Measurements from ENCODE around the gene KIF26B.

KIF26B gene

GRCh38 chr1:245603311-245603865, 448.6 kb downstream of the KIF26B start:
- no peak for DNase-seq (ENCODE audit: insufficient read length, low spot score)
- FAIRE-seq: no peak
- no peak for TF ChIP-seq POLR2A (IDR thresholded peaks at IDR 0.05; ENCODE audit: low read depth, low read length)

- no peak for FAIRE-seq
Measured at GRCh38 chr1:245604979-245605378, 450.2 kb downstream of the KIF26B start.

GRCh38 chr1:245605480-245606156, 450.8 kb downstream of the KIF26B start:
- TF ChIP-seq POLR2A (IDR thresholded peaks at IDR 0.05; ENCODE audit: low read depth, low read length): no peak
- no peak for FAIRE-seq
- DNase-seq (ENCODE audit: insufficient read length, low spot score): no peak

More at GRCh38 chr1:245604979-245605378, 450.2 kb downstream of the KIF26B start:
- DNase-seq (ENCODE audit: insufficient read length, low spot score): no peak
- TF ChIP-seq POLR2A (IDR thresholded peaks at IDR 0.05; ENCODE audit: low read depth, low read length): no peak

GRCh38 chr1:245606157-245606725, 451.5 kb downstream of the KIF26B start:
- DNase-seq (ENCODE audit: insufficient read length, low spot score) (no peak), FAIRE-seq (no peak)
- no peak for TF ChIP-seq POLR2A (IDR thresholded peaks at IDR 0.05; ENCODE audit: low read depth, low read length)

- FAIRE-seq (no peak), DNase-seq (ENCODE audit: insufficient read length, low spot score) (no peak)
- no peak for TF ChIP-seq POLR2A (IDR thresholded peaks at IDR 0.05; ENCODE audit: low read depth, low read length)
Measured at GRCh38 chr1:245608271-245608670, 453.5 kb downstream of the KIF26B start.

GRCh38 chr1:245609354-245610150, 454.8 kb downstream of the KIF26B start:
- DNase-seq (ENCODE audit: insufficient read length, low spot score): no peak
- no peak for TF ChIP-seq POLR2A (IDR thresholded peaks at IDR 0.05; ENCODE audit: low read depth, low read length)
- FAIRE-seq: no peak

GRCh38 chr1:245611251-245611650, 456.5 kb downstream of the KIF26B start:
- DNase-seq (ENCODE audit: insufficient read length, low spot score) (no peak), FAIRE-seq (no peak)
- TF ChIP-seq POLR2A (IDR thresholded peaks at IDR 0.05; ENCODE audit: low read depth, low read length): no peak

GRCh38 chr1:245614476-245614875, 459.7 kb downstream of the KIF26B start:
- DNase-seq (ENCODE audit: insufficient read length, low spot score) (no peak), FAIRE-seq (no peak)
- no peak for TF ChIP-seq POLR2A (IDR thresholded peaks at IDR 0.05; ENCODE audit: low read depth, low read length)

GRCh38 chr1:245615001-245615400, 460.2 kb downstream of the KIF26B start:
- FAIRE-seq (no peak), DNase-seq (ENCODE audit: insufficient read length, low spot score) (no peak)
- no peak for TF ChIP-seq POLR2A (IDR thresholded peaks at IDR 0.05; ENCODE audit: low read depth, low read length)

- FAIRE-seq: no peak
- TF ChIP-seq POLR2A (IDR thresholded peaks at IDR 0.05; ENCODE audit: low read depth, low read length): no peak
- no peak for DNase-seq (ENCODE audit: insufficient read length, low spot score)
Measured at GRCh38 chr1:245621589-245621988, 466.8 kb downstream of the KIF26B start.

- FAIRE-seq: no peak
- no peak for TF ChIP-seq POLR2A (IDR thresholded peaks at IDR 0.05; ENCODE audit: low read depth, low read length)
- DNase-seq (ENCODE audit: insufficient read length, low spot score): no peak
Measured at GRCh38 chr1:245622332-245623014, 467.7 kb downstream of the KIF26B start.

GRCh38 chr1:245641384-245641783, 486.6 kb downstream of the KIF26B start:
- DNase-seq (ENCODE audit: insufficient read length, low spot score) (no peak), FAIRE-seq (no peak)
- no peak for TF ChIP-seq POLR2A (IDR thresholded peaks at IDR 0.05; ENCODE audit: low read depth, low read length)

GRCh38 chr1:245645406-245645805, 490.6 kb downstream of the KIF26B start:
- no peak for TF ChIP-seq POLR2A (IDR thresholded peaks at IDR 0.05; ENCODE audit: low read depth, low read length)
- DNase-seq (ENCODE audit: insufficient read length, low spot score) (no peak), FAIRE-seq (no peak)

GRCh38 chr1:245645894-245646293, 491.1 kb downstream of the KIF26B start:
- TF ChIP-seq POLR2A (IDR thresholded peaks at IDR 0.05; ENCODE audit: low read depth, low read length): no peak
- no peak for DNase-seq (ENCODE audit: insufficient read length, low spot score)
- no peak for FAIRE-seq
